HG02938 (cell line): ENCODE data around the gene METTL26.
A peak's percentile ranks its signal among the peaks of the same experiment; 100 is the strongest.

Experiments used
- ATAC-seq: cut with Tn5 transposase; IDR thresholded peaks from one replicate; pipeline ENCODE4 v1.9.1; 2021; ENCODE audit warnings: mild to moderate bottlenecking, moderate library complexity; ENCODE audit not compliant: unreplicated experiment

The METTL26 gene

GRCh38 chr16:660459-661183 lies 24.5 kb upstream of the METTL26 start:
- ATAC-seq, result no peak

GRCh38 chr16:660132-660458 lies 24.0 kb upstream of the METTL26 start:
- ATAC-seq, result no peak

GRCh38 chr16:659618-660017 lies 23.5 kb upstream of the METTL26 start:
- no peak for ATAC-seq

- no peak for ATAC-seq
Observed at GRCh38 chr16:658679-659571, 22.8 kb upstream of the METTL26 start.

- ATAC-seq, result no peak
Observed at GRCh38 chr16:657487-657886, 21.4 kb upstream of the METTL26 start.

GRCh38 chr16:654034-654433 lies 17.9 kb upstream of the METTL26 start:
- ATAC-seq, result no peak

- no peak for ATAC-seq
Observed at GRCh38 chr16:652454-653305, 16.6 kb upstream of the METTL26 start.

- no peak for ATAC-seq
Observed at GRCh38 chr16:651844-652243, 15.7 kb upstream of the METTL26 start.

- ATAC-seq, result peak; percentile 7
Observed at GRCh38 chr16:649631-650030, 13.5 kb upstream of the METTL26 start.

GRCh38 chr16:648781-649589 lies 12.9 kb upstream of the METTL26 start, which contains the start of gene WDR90:
WDR90 (plus strand) TSS chr16:649365; CDS start chr16:649417, 52 bp downstream.
- peak; percentile 74 for ATAC-seq

GRCh38 chr16:648071-648780 lies 12.1 kb upstream of the METTL26 start:
- no peak for ATAC-seq

- no peak for ATAC-seq
Observed at GRCh38 chr16:647173-647902, 11.2 kb upstream of the METTL26 start.

GRCh38 chr16:646679-647172 lies 10.6 kb upstream of the METTL26 start:
- no peak for ATAC-seq

- no peak for ATAC-seq
Observed at GRCh38 chr16:645852-646678, 10.0 kb upstream of the METTL26 start.

GRCh38 chr16:644556-644955 lies 8.5 kb upstream of the METTL26 start:
- ATAC-seq, result no peak

GRCh38 chr16:643050-643368 lies 6.9 kb upstream of the METTL26 start:
- ATAC-seq, result no peak

GRCh38 chr16:642189-643049 lies 6.3 kb upstream of the METTL26 start:
- ATAC-seq, result no peak
